CD4-positive, alpha-beta T cell treated with Interleukin-15 for 1 hour (primary cell): ENCODE results near the gene CDK4.
"Not testable (repeated sequence)": the region's sequence is repeated elsewhere in the genome, so short reads cannot be mapped to it uniquely, and the experiment has no call there.

Experiments used
- DNase-seq: peaks from one replicate; pipeline ENCODE4 v3.0.0-alpha.2; 2020

CDK4 gene

DNA sequence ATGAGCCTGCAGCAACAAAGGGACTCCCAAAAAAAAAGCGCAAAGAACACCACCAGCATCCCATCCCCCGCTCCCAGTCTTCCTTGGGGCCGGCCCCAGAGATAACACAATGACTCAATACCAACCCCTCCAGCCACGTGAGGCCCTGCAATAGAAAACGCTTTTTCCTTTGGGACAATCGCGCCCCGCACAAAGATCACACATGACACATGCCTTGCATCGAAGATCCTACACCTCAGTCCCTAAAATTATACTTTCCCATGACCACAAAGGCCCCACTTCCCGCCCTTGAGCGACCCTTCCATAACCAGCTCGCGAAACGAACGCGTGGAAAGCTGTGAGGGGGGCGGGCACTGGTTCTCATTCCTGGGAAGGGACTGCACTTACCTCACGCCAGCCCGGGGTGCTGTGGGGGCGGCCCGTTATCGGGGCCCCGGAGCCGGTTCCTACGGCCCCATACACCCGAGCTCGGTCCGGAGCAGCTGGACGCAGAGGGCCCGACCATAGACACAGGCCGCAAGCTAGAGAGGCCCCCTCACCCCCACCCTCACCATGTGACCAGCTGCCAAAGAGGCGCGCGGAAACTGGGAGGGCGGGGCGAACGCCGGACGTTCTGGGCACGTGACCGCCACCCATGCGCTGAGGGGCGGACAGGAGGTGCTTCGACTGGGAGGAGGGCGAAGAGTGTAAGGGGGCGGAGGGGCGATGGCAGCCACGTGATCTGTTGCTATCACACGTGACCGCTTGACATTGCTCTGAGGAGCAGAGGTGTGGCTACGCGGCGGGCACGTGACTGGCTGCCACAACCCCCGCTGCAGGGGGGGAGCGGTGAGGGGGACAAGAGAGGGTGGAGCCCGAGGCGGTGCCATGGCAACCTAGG lies at the start of gene CDK4:
Gene CDK4, minus strand, starts transcription at position 523 of the 880 bp plus-strand sequence. CDS start 593 bp downstream, outside the sequence.
- peak; percentile 100 for DNase-seq

DNA sequence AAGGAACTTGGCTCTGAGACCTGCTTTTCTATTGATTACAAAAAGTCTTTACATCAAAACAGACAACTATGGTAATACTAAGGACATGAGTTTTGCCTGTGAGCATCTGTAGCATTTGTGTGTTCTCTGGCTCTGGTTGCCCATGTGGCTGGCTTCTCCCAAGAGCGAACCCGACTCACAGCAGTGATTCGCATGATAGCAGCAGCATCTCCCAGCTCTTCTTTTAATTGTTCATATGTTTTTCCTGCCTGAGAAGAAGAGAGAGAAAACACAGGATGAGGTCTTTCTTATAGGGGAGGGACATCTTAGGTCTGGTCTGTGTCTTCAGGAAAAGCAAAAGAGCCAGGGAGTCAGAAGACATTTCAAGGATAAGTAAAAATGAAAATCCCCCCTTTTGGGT lies 48.9 kb upstream of the CDK4 start:
- no peak for DNase-seq

DNA sequence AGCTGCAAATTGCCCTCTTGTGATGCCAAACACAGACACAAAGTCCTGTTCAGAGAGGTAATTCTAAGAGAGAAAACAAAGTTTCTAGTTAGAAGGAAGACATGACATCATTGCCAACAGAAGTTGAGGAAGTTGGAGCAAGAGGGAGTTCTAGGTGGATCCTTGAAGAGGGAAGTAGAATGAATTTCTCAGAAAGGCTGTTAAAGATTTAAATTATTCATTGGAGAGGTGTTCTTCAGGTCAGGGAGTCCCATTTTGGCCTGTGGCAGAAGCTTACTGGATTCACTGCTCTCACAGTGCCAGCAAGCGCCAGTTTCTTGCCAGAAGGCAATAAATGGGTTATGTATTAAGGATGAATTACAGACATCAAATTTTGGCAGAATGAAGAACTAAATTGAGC lies 45.8 kb upstream of the CDK4 start:
- DNase-seq, result no peak

DNA sequence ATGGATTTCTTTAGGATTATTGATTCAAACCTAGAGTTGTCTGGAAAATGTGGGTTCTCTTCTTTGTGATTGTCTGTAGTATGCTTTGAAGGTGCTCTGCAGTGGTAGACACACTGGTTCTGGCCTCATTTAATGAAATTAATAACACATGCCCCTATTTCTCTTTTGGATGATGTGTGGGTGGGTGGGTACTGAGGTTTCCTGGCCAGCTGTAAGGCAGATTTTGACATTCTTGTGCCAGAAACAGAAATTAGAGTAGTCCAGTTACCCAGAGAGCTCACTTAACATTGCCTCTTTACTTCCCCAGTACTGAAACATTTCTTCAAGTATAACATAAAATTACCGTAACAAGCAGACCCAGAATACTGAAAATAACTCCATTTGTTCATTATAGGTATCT lies 44.9 kb upstream of the CDK4 start:
- DNase-seq, result no peak

DNA sequence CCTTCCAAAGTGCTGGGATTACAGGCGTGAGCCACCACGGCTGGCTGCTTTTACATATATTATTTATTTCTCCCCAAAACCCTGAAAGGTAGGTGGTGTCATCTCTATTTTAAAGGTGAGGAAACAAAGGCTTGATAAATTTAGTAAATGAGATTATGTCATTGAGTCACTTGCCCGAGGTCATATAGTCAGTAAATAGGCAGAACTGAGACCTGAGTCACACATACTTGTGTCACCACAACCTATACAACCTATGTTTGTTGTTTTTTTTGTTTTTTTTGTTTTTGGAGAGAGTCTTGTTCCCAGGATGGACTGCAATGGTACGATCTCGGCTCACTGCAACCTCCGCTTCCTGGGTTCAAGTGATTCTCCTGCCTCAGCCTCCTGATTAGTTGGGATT lies 43.2 kb upstream of the CDK4 start:
- no peak for DNase-seq

DNA sequence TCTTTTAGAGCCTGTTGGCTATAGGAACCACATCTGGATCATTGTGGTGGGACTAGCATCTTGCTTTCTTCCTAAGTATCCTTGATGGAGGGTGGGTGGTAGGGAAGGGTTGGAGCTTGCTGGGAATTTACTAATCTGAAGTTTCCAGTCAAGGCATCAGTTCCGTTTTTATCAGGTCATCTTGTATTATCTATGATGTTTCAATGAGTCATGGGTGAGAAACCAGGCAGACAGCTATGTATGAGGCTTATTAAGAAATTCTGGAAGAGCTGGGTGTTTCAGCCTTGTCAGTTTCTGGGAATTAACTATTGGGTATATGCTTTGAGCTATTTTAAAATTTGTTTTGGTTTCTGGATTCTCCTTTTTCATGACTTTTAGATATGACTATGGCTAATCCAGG lies 41.8 kb upstream of the CDK4 start:
- DNase-seq, result no peak

DNA sequence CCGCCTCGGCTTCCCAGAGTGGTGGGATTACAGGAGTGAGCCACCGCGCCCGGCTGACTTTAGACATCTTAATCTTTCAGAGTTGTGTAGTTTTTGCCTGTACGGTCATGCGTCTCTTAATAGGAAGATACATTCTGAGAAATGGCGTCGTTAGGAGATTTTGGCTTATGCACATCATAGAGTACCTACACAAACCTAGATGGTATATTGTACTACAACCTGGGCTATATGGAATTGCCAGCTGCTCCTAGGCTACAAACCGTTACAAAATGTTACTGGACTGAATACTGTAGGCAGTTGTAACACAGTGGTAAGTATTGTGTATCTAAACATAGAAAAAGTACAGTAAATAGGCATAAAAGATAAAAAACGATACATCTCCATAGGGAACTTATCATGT lies 31.8 kb upstream of the CDK4 start:
- no peak for DNase-seq

DNA sequence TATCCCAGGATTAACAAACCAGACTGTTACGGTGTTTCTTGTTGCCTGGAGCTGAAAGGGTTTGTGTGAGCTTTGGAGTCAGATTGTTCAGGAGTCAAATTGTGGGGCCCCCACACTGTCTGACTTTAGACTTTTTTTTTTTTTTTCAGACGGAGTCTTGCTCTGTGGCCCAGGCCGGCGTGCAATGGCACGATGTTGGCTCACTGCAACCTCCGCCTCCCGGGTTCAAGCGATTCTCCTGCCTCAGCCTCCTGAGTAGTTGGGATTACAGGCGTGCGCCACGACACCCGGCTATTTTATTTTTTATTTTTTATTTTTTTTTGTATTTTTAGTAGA lies 31.3 kb upstream of the CDK4 start:
- DNase-seq, result no peak

DNA sequence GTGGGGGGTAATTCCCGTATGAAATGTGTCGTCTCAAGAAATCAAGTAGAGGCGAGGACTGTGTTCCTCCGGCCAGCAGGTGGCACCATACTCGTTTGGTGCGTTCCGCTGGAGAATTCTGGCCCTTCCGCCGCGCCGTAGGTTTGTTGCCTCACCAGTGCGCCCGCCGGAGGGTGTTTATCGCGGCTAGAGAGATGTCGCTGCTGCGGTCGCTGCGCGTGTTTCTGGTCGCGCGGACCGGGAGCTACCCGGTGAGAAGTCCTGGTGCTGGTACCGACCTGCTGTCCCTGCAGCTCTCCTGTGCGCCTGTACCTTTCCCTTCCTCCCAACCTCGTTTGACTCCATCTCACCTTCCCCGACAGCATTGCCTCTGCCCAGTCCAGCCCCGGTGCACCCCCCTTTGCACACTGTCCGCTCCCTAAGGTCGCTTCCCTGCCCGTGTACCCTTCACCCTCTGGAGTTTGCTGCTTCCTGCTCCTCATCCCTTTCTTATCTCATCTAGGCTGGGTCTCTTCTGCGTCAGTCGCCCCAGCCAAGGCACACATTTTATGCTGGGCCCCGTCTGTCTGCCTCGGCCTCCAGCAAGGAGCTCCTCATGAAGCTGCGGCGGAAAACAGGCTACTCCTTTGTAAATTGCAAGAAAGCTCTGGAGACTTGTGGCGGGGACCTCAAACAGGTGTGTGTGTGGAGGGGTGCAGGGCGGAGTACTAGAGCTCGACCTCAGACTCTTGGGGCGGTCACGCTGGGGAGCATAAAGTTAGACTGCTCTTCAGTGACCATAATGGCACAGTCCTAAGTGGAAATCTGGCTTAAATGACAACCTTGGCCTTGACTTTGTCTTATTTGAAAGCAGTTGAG lies 30.7 kb upstream of the CDK4 start, which contains the start of gene TSFM:
Gene TSFM, plus strand, starts transcription at position 180 of the 858 bp plus-strand sequence. Its CDS starts 15 bp downstream, at position 195.
- DNase-seq, result peak; percentile 93

DNA sequence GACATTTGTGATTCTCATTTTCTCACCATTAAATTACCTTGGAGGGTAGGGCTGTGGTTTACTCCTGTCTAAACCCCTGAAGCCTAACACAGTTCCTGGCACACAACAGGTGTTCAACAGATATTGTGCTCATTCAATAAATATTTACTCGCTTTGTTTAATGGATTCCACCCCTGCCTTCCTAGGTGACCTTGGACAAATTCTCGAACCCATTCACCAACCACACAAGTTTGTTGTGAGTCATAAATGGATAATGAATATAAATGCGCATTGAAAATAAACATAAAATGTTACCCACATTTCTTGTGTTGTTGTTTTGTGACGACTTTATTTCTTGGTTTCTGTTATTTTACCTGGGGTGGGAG lies 30.1 kb upstream of the CDK4 start:
- no peak for DNase-seq

DNA sequence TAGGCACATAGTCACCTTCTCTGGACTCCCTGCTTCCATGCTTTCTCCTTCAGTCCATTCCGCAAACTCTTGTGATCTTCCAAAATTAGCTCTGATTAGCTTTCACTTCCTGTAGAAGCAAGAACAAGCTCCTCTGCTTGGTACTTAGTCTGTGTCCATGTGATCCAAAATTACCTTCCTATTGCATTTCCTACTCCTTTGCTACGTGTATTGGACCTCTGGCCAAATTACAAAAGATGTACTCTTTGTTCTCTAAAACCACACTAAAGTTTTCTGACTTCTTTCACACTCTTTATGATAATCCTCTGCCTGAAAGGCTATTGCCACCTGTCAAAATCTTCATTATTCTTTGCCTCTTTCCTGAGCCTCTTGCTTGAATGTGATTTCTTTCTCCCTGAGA lies 29.7 kb upstream of the CDK4 start:
- no peak for DNase-seq

DNA sequence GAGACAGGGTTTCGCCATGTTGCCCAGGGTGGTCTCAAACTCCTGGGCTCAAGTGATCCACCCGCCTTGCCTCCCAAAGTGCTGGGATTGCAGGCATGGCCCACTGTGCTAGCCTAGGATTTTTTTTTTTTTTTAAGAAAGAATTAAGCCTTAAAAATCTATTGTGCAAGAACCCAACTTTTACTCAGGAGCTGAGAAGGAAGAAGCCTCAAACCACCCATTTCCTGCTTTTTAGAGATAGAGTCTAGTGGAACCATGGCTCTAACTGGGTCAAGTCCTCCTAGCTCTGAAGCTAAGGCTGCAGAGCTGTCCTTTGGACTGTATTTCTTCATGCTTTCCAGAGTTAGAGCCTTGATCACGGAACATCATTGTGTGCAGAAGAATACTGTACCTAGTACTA lies 29.1 kb upstream of the CDK4 start:
- DNase-seq, result no peak

DNA sequence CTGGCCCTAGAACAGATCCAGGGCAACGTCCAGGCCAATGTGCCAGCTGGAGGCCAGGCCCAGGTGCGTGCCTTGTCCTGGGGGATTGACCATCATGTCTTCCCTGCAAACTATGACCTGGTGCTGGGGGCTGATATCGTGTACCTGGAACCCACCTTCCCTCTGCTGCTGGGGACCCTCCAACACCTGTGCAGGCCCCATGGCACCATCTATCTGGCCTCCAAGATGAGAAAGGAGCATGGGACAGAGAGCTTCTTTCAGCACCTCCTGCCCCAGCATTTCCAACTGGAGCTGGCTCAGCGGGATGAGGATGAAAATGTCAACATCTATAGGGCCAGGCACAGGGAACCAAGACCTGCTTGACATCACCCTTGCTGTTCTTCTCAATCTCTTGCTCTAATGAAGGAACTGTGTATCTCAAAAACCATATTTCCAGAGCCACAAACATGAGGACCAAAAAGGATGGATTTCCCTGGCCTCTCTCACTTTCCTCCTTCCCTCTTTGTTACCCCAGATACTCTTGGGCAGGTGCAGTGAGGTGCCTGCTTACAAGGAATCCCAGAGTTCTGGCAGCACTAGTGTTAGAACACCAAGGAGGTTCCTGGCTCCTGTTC lies 28.3 kb upstream of the CDK4 start:
- no peak for DNase-seq

DNA sequence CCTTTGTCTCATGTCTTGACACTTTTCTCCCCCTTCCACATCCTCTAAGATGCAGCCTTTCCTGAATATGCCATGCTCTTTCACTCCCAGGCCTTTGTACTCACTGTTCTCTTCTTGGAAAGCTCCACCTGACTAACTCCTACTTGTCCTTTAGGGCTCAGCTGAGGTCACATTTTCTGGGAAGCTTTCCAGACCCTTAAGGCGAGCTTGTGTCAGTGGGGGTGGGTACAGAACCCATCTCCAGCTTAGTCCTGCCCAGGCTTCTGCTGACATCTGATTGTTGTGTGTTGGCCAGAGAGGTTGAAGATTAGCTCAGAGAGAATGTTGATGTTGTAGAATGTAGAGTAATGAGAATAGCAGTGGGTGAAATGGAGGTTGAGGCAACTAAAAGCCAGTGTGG lies 27.6 kb upstream of the CDK4 start:
- DNase-seq, result no peak

DNA sequence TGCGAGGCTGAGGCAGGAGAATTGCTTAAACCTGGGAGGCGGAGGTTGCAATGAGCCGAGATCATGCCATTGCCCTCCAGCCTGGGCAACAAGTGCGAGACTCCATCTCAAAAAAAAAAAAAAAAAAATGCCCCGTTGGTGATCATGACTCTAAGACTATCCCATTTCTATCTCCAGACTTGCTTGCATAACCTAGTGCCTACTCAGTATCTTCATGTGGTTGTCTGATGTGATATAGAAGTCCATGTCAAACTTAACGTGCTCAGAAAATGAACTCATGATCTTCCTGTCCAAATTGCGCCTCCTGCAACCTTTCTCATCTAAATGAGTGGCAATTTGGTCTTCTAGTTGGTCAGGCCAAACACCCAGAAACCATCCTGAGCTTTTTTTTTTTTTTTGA lies 25.8 kb upstream of the CDK4 start:
- DNase-seq, result no peak

DNA sequence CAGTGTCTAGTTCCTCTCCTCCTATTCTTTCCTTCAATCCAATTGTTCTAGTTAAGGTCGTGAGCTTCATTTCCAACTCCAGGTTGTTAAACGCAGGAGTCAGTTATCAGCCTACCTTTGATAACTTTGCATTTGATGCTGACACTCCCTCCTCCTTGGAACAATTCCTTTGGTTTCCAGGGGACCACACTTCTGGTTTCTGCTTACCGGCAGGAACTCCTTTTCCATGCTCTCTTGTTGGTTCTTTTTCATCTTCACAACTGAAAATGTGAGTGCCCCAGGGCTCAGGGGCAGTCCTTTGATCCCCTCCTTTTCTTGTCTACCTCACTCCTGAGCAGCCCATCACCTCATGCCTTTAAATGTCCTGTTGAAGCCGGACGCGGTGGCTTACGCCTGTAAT lies 25.3 kb upstream of the CDK4 start:
- no peak for DNase-seq

DNA sequence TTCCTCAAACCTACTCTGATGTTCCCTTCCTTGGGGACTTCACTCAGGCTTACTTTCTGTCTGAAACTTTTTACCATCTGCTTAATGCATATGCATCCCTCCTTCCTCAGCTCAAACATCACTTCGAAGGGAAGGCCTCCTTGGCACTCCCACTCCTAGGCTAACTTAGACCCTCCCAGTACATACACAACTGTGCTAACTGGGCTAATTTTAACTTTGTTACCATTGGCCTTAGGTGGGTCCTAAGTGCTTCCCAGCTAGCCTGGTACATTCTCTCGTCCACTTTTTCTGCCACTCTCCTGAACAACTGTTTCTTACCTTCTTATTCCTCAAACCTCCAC lies 24.1 kb upstream of the CDK4 start:
- DNase-seq, result no peak

DNA sequence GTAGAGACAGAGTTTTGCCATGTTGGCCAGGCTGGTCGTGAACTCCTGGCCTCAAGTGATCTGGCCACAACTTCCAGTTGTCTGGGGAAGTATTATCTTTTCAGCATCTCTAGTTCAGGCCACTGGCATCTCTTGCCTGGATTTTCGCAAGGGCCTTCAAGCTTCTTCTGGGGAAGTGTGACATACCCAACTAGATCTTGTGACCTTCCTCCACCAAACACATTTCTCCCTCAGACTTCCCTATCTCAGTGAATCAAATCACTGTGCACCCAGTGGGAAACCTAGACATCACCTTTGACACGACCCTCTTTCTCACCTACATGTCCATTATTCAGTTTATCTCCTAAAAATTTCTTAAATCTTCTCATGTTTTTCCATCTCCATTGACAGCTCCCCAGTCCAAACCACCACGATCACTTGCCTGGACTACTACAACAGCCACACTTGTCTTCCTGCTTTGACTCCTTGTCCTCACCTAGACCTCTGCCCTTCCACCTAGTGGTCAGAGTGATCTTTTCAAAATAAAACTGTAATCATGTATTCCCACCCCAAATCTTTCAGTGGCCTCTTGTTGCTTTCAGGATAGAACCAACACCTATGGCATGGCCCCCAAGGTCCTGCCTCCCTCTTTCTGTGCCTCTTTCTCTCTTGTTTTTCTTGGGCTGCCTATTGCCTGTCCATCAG lies 23.6 kb upstream of the CDK4 start:
- DNase-seq, result no peak

DNA sequence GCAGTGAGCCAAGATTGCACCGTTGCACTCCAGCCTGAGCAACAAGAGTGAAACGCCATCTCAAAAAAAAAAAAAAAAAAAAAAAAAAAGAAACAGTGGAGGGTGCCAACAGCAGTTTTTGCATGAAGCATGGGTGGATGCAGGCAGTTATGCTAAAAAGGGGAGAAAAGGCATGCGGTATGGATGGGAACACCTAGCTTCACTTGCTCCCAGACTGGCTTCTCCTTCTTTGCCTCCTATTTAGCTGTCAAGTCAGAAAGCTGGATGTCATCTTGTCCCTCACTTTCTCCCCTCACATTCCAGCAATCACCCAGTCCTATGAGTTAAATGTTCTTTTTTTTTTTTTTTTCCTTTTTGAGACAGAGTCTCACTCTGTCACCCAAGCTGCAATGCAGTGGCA lies 22.9 kb upstream of the CDK4 start:
- no peak for DNase-seq

DNA sequence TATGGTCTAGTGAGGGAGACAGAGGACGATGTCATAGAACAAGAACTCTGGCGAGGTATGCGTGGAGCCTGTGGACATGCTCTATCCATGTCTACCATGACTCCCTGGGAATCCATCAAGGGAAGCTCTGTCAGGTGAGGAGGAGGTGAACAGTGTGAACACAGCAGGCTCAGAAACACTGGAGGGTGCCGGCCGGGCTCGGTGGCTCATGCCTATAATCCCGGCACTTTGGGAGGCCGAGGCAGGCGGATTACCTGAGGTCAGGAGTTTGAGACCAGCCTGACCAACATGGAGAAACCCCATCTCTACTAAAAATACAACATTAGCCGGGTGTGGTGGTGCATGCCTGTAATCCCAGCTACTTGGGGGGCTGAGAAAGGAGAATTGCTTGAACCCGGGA lies 22.5 kb upstream of the CDK4 start:
- not testable (repeated sequence) for DNase-seq

DNA sequence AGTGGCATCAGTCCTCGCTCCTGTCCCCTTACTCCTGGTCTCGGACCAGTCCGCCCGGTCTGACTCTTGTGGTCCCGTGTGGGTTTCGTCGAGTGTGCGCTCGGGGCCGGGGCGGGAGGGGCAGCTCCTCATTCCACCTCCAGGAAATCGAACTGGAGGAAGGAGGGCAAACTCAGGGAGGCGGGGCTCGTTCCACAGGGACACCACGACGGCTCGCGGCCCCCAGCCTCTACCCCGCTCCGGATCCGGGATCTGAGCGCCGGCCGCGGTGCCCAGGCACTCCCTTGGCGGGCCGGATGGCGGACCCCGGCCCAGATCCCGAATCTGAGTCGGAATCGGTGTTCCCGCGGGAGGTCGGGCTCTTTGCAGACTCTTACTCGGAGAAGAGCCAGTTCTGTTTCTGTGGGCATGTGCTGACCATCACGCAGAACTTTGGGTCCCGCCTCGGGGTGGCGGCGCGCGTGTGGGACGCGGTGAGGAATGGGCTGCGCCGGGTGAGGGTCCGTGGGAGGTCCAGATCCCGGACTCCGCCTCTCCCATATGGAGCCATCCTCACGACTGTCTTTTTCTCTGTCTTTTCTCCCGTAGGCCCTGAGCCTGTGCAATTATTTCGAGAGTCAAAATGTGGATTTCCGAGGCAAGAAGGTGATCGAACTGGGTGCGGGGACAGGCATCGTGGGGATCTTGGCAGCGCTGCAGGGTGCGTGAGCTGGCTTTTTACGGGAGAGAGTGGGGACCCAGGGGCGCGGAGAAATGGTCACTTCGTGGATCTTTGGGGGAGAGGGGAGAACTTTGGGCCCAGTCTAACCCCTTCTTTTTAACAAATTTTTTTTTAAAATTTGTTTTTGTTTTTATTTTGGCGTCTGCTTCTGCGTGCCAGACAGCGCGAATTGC lies 20.6 kb upstream of the CDK4 start, which contains the start of gene EEF1AKMT3:
Gene EEF1AKMT3, plus strand, starts transcription at position 186 of the 894 bp plus-strand sequence. Its CDS starts 111 bp downstream, at position 297.
- no peak for DNase-seq

DNA sequence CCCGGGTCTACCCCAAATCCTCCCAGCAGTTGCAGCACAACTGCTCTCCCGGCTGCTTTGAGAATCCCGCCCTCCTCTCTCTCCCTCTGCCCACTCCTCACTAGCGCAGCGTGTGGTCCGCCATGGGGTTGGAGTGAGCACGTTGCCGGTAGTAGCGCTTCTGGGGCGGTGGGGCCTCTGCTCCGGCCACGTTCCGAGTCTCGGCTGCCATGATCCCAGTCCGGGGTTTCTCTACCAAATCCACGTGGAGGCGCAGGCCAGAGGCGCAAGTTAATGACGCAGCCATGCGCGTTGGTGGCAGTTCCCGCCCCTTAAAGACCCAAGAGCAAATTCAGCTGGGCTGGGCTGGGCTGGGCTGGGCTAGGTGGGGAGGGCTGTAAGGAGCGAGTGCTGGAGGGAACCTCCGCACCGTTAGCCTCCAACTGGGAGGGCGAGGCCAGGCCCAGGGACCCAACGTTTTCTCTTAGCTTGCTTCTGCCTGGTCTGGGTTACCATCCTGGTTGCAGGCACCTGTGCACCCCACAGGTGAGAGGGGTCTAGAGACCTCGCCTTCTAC lies 19.8 kb upstream of the CDK4 start, which contains the start of gene METTL1:
Gene METTL1, minus strand, starts transcription at position 233 of the 556 bp plus-strand sequence. Its CDS starts 22 bp downstream, at position 211.
- peak; percentile 90 for DNase-seq
